Trophoblast cell (in vitro differentiated cells and primary cell): ENCODE data around the gene TDO2.
A peak's percentile ranks its signal among the peaks of the same experiment; 100 is the strongest.

Experiments
- DNase-seq, 2 donors: peaks; one replicate each; pipeline ENCODE4 v3.0.0-alpha.2; 2016
- H2AFZ ChIP-seq: 2 replicates; pipeline ENCODE4 v1.6.1; 2013; ENCODE audit warnings: low read length, moderate library complexity, mild to moderate bottlenecking; ENCODE audit not compliant: insufficient read depth, poor library complexity
- H2AK5ac ChIP-seq: 2 replicates; pipeline ENCODE4 v1.6.1; 2013; ENCODE audit warnings: mild to moderate bottlenecking, low read length
- H2BK120ac ChIP-seq: 2 replicates; pipeline ENCODE4 v1.6.1; 2013; ENCODE audit warnings: low read length, mild to moderate bottlenecking, moderate library complexity; ENCODE audit not compliant: insufficient read depth, poor library complexity
- H2BK12ac ChIP-seq: 2 replicates; pipeline ENCODE4 v1.6.1; 2013; ENCODE audit warnings: mild to moderate bottlenecking, low read length, moderate library complexity
- H2BK5ac ChIP-seq: 2 replicates; pipeline ENCODE4 v1.6.1; 2013; ENCODE audit warnings: low read length, low read depth, moderate library complexity, mild to moderate bottlenecking; ENCODE audit not compliant: poor library complexity
- H3K14ac ChIP-seq: 2 replicates; pipeline ENCODE4 v1.6.1; 2013; ENCODE audit warnings: mild to moderate bottlenecking, low read length
- H3K18ac ChIP-seq: 2 replicates; pipeline ENCODE4 v1.6.1; 2013; ENCODE audit warnings: mild to moderate bottlenecking, low read length
- H3K23ac ChIP-seq: 2 replicates; pipeline ENCODE4 v1.6.1; 2013; ENCODE audit warnings: low read length
- H3K27ac ChIP-seq: 2 replicates; pipeline ENCODE4 v1.5.1; 2013; ENCODE audit warnings: low read depth, mild to moderate bottlenecking, inconsistent platforms, low read length, moderate library complexity
- H3K27me3 ChIP-seq: 2 replicates; pipeline ENCODE4 v1.6.1; 2013; ENCODE audit warnings: inconsistent platforms, mild to moderate bottlenecking, low read length, moderate library complexity; ENCODE audit not compliant: insufficient read depth
- H3K36me3 ChIP-seq, 2 experiments: 1 replicate in 1 of 2; 2 replicates in 1 of 2; pipeline ENCODE4 v1.6.1; 2013; ENCODE audit warnings: low read length in 2 of 2, mild to moderate bottlenecking in 2 of 2, moderate library complexity in 1 of 2; ENCODE audit not compliant: insufficient read depth in 2 of 2, control insufficient read depth in 1 of 2
- H3K4ac ChIP-seq: 2 replicates; pipeline ENCODE4 v1.6.1; 2013; ENCODE audit warnings: low read depth, mild to moderate bottlenecking, low read length, moderate library complexity
- H3K4me1 ChIP-seq, 2 experiments: 1 replicate in 1 of 2; 2 replicates in 1 of 2; pipeline ENCODE4 v1.6.1; 2013; ENCODE audit warnings: low read length in 2 of 2, mild to moderate bottlenecking in 2 of 2, moderate library complexity in 1 of 2; ENCODE audit not compliant: insufficient read depth in 2 of 2, control insufficient read depth in 1 of 2
- H3K4me2 ChIP-seq: 2 replicates; pipeline ENCODE4 v1.6.1; 2013; ENCODE audit warnings: inconsistent platforms, mild to moderate bottlenecking, low read length, moderate library complexity
- H3K4me3 ChIP-seq: 2 replicates; pipeline ENCODE4 v1.5.1; 2013; ENCODE audit warnings: mild to moderate bottlenecking, low read depth, low read length, inconsistent platforms
- H3K79me1 ChIP-seq: one replicate; pipeline ENCODE4 v1.6.1; 2013; ENCODE audit warnings: low read length
- H3K79me2 ChIP-seq: 2 replicates; pipeline ENCODE4 v1.6.1; 2013; ENCODE audit warnings: low read length, mild to moderate bottlenecking; ENCODE audit not compliant: control insufficient read depth, insufficient read depth, poor library complexity
- H3K9ac ChIP-seq: 2 replicates; pipeline ENCODE4 v1.6.1; 2013; ENCODE audit warnings: mild to moderate bottlenecking, low read length
- H3K9me3 ChIP-seq: 2 replicates; pipeline ENCODE4 v1.6.1; 2013; ENCODE audit warnings: low read depth, mild to moderate bottlenecking, control low read depth, inconsistent platforms, low read length; ENCODE audit not compliant: insufficient read depth
- H4K12ac ChIP-seq: 2 replicates; pipeline ENCODE4 v1.6.1; 2013; ENCODE audit warnings: low read depth, mild to moderate bottlenecking, low read length, moderate library complexity
- H4K8ac ChIP-seq: 2 replicates; pipeline ENCODE4 v1.6.1; 2013; ENCODE audit warnings: low read depth, mild to moderate bottlenecking, low read length, moderate library complexity
- H4K91ac ChIP-seq: one replicate; pipeline ENCODE4 v1.6.1; 2013; ENCODE audit warnings: low read depth, mild to moderate bottlenecking, low read length, moderate library complexity
- WGBS: extraction: QIAGEN DNeasy Blood & Tissue Kit; methylation state at CpG from one replicate; pipeline ENCODE4 v1.1.7; 2013; ENCODE audit warnings: missing lambda C conversion rate; ENCODE audit not compliant: insufficient read length, insufficient coverage; ENCODE audit errors: extremely low coverage; 5-methylcytosine and 5-hydroxymethylcytosine counted together

Gene TDO2

GRCh38 chr4:155954939-155955338 lies 51.4 kb downstream of the TDO2 start:
- Histone ChIP-seq H3K14ac (no peak overlapping the region), H2AFZ (no peak overlapping the region), H3K79me1 (peaks cover 9% of the 10 kb centered on the region), H3K4ac (no peak overlapping the region), H2BK120ac (no peak overlapping the region), H3K27me3 (no peaks in the 10 kb centered on the region), H3K27ac (no peak overlapping the region), H4K8ac (no peak overlapping the region), H4K91ac (no peak overlapping the region), H2AK5ac (no peak overlapping the region), H3K9ac (no peak overlapping the region), H3K4me3 (no peak overlapping the region), H3K36me3 (no peaks in the 10 kb centered on the region), H3K18ac (no peak overlapping the region), H3K9me3 (no peaks in the 10 kb centered on the region), H3K4me1 (no peaks in the 10 kb centered on the region), H3K23ac (no peak overlapping the region), H3K79me2 (peaks cover 7% of the 10 kb centered on the region), H4K12ac (no peak overlapping the region), H2BK5ac (no peak overlapping the region), H2BK12ac (no peak overlapping the region), H3K4me2 (no peak overlapping the region)
- DNase-seq: no peak
- no CpG with 5 or more reads among the region's 4 CpGs for WGBS

- H2AK5ac ChIP-seq: no peak overlapping the region
- H2BK120ac ChIP-seq: no peak overlapping the region
- H3K4ac ChIP-seq: no peak overlapping the region
- H3K79me1 ChIP-seq: peaks cover 9% of the 10 kb centered on the region
- no peaks in the 10 kb centered on the region for H3K9me3 ChIP-seq
- H3K4me3 ChIP-seq: no peak overlapping the region
- no peak overlapping the region for H4K91ac ChIP-seq
- H3K79me2 ChIP-seq: peaks cover 7% of the 10 kb centered on the region
- H2AFZ ChIP-seq: no peak overlapping the region
- no peak overlapping the region for H3K23ac ChIP-seq
- no peak overlapping the region for H3K18ac ChIP-seq
- H4K12ac ChIP-seq: no peak overlapping the region
- DNase-seq: no peak
- H3K4me1 ChIP-seq: no peaks in the 10 kb centered on the region
- no peak overlapping the region for H3K14ac ChIP-seq
- 100% methylated on average over 1 of the region's 2 CpGs for WGBS
- no peak overlapping the region for H3K4me2 ChIP-seq
- no peak overlapping the region for H2BK5ac ChIP-seq
- H3K9ac ChIP-seq: no peak overlapping the region
- H4K8ac ChIP-seq: no peak overlapping the region
- no peak overlapping the region for H2BK12ac ChIP-seq
- H3K36me3 ChIP-seq: no peaks in the 10 kb centered on the region
- no peaks in the 10 kb centered on the region for H3K27me3 ChIP-seq
- no peak overlapping the region for H3K27ac ChIP-seq
Observed at GRCh38 chr4:155956461-155956860, 53.0 kb downstream of the TDO2 start.

GRCh38 chr4:155959417-155959816 lies 55.9 kb downstream of the TDO2 start:
- Histone ChIP-seq H4K8ac (no peak overlapping the region), H2BK12ac (peak overlapping the region; percentile 58), H3K4me3 (no peak overlapping the region), H4K91ac (peak overlapping the region; percentile 47), H3K79me2 (no peaks in the 10 kb centered on the region), H2BK5ac (no peak overlapping the region), H2AK5ac (peak overlapping the region; percentile 29), H3K36me3 (no peaks in the 10 kb centered on the region), H3K23ac (no peak overlapping the region), H3K18ac (no peak overlapping the region), H3K4me1 (peaks cover 0 to 2% of the 10 kb centered on the region in 2 experiments), H3K27ac (no peak overlapping the region), H3K14ac (no peak overlapping the region), H3K9ac (no peak overlapping the region), H2BK120ac (peak overlapping the region; percentile 57), H3K9me3 (no peaks in the 10 kb centered on the region), H2AFZ (no peak overlapping the region), H3K4me2 (no peak overlapping the region), H3K79me1 (peaks cover 1% of the 10 kb centered on the region), H4K12ac (no peak overlapping the region), H3K27me3 (no peaks in the 10 kb centered on the region), H3K4ac (no peak overlapping the region)
- WGBS: no CpG with 5 or more reads among the region's 4 CpGs
- DNase-seq: no peak

GRCh38 chr4:155960522-155960921 lies 57.0 kb downstream of the TDO2 start:
- WGBS: no CpG with 5 or more reads among the region's 5 CpGs
- H3K18ac ChIP-seq: no peak overlapping the region
- H3K23ac ChIP-seq: no peak overlapping the region
- no peak overlapping the region for H3K4me2 ChIP-seq
- no peak overlapping the region for H4K8ac ChIP-seq
- no peaks in the 10 kb centered on the region for H3K36me3 ChIP-seq
- H2AK5ac ChIP-seq: no peak overlapping the region
- no peak overlapping the region for H2AFZ ChIP-seq
- no peak overlapping the region for H2BK5ac ChIP-seq
- peaks cover 2% of the 10 kb centered on the region for H3K79me1 ChIP-seq
- H3K4ac ChIP-seq: no peak overlapping the region
- H4K91ac ChIP-seq: no peak overlapping the region
- H3K27ac ChIP-seq: no peak overlapping the region
- no peaks in the 10 kb centered on the region for H3K9me3 ChIP-seq
- no peaks in the 10 kb centered on the region for H3K27me3 ChIP-seq
- no peaks in the 10 kb centered on the region for H3K79me2 ChIP-seq
- H4K12ac ChIP-seq: no peak overlapping the region
- H3K9ac ChIP-seq: no peak overlapping the region
- no peak overlapping the region for H3K4me3 ChIP-seq
- DNase-seq: no peak
- H2BK12ac ChIP-seq: no peak overlapping the region
- H3K4me1 ChIP-seq: peaks cover 3 to 8% of the 10 kb centered on the region in 2 experiments
- no peak overlapping the region for H2BK120ac ChIP-seq
- no peak overlapping the region for H3K14ac ChIP-seq
